ENCODE measurements around the gene FOS. TPM values are rescaled to one million over a fixed set of nuclear protein-coding genes. Genes with fewer than 3 reads are reported as not detected.
"Not testable (repeated sequence)": the region's sequence is repeated elsewhere in the genome, so short reads cannot be mapped to it uniquely, and the experiment has no call there.

Gene FOS
- total RNA-seq, 1 experiment from 2014 or later = 7.7 TPM

GRCh38 chr14:75294649-75295033 is 16.0 kb downstream of the FOS start:
- no peak for DNase-seq (ENCODE audit: low read depth)

DNA sequence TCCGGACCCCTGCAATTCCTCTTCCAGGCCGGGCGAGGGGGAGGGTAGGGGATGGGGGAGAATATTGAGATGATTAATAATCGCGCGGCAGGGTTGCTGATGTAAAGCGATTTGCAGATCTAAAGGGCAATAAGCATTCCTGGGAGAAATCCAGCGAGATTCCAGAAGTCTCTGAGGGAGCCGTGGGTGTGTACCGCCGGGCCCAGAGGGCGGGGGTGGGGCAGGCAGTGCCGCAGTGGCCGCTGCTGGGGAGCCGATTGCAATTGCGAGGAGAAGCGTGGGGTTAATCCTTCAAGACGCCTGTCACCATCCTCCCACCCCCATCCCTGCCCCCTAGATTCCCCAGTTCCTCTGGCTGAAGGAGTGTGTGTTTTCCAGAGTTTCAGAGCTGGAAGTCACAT is 16.4 kb downstream of the FOS start:
- DNase-seq (ENCODE audit: low read depth) = peak; percentile 72

GRCh38 chr14:75295491-75296345 is 17.1 kb downstream of the FOS start:
- DNase-seq (ENCODE audit: low read depth) = peak; percentile 52

- DNase-seq (ENCODE audit: low read depth) = no peak
Measured at GRCh38 chr14:75297411-75298040, 18.9 kb downstream of the FOS start.

- DNase-seq (ENCODE audit: low read depth) = no peak
Measured at GRCh38 chr14:75298187-75298965, 19.7 kb downstream of the FOS start.

GRCh38 chr14:75299059-75299458 is 20.4 kb downstream of the FOS start:
- DNase-seq (ENCODE audit: low read depth) = peak; percentile 18

DNA sequence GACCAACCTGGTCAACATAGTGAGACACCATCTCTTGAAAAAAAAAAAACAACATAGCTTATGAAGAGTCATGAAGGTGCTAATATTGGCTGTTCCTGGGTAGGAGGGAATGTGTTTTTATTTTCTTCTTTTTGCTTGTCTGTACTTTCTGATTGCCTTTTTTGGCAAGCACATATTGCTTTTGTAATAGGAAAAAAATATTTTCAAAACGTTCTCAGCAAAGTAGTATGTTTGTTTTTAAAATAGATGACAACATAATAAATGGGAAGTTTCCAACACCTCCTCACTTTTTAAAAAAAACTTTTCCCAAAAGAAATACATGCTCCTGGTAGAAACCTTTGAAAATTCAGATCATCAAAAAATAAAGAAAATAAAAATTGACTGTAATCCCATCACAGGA is 20.9 kb downstream of the FOS start:
- DNase-seq (ENCODE audit: low read depth) = no peak

DNA sequence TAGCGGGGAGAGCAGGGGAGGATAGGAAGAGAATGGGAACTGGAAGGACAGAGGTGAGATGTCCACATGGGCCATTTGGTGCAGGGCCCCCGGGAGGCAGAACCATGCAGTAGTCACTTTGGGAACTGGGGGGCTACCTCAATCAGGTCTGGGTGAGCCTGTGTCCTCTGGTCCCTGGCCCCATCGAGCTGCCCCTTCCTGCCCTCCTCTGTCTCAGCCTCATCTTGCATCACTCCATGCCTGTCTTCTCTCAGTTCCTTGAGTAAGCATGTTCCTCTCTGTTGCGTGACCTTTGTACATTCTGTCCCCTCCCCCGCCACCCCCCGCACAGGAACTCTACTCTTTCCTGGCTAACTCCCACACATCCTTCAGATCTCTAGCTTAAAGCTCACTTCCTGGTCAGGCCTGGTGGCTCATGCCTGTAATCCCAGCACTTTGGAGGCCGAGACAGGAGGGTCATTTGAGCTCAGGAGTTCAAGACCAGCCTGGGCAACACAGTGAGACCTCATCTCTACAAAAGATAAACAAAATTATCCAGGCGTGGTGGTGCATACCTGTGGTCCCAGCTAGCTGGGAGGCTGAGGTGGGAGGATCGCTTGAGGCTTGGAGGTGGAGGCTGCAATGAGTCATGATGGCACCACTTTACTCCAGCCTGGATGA is 23.2 kb downstream of the FOS start:
- no peak for DNase-seq (ENCODE audit: low read depth)

DNA sequence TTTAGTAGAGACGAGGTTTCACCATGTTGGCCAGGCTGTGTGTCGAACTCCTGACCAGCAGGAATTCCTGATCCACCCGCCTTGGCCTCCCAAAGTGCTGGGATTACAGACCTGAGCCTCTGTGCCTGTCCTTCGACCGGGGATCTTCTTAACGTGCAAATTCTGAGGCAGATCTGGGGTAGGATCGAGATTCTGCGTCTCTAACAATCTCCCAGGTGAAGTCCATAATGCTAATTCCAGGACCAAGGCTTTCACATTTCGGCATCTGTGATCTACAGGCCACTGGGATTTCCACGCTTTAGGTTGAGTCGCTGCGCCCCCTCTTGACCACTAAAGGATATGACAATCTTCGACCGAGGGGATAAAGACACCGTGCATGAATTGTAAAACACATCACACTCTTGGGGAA is 24.8 kb downstream of the FOS start:
- DNase-seq (ENCODE audit: low read depth) = peak; percentile 62

DNA sequence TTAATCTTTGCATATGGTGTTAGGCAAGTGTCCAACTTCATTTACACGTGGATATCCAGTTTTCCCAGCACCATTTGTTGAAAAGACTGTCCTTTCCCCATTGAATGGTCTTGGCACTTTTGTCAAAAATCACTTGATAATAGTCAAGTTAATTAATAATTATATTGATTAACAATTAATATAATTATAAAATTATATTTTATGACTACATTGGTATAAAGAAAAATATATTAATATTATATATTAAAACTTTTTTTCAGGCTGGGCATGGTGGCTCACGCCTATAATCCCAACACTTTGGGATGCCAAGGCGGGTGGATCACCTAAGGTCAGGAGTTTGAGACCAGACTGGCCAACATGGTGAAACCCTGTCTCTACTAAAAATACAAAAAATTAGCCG is 27.8 kb downstream of the FOS start:
- not testable (repeated sequence) for DNase-seq (ENCODE audit: low read depth)

DNA sequence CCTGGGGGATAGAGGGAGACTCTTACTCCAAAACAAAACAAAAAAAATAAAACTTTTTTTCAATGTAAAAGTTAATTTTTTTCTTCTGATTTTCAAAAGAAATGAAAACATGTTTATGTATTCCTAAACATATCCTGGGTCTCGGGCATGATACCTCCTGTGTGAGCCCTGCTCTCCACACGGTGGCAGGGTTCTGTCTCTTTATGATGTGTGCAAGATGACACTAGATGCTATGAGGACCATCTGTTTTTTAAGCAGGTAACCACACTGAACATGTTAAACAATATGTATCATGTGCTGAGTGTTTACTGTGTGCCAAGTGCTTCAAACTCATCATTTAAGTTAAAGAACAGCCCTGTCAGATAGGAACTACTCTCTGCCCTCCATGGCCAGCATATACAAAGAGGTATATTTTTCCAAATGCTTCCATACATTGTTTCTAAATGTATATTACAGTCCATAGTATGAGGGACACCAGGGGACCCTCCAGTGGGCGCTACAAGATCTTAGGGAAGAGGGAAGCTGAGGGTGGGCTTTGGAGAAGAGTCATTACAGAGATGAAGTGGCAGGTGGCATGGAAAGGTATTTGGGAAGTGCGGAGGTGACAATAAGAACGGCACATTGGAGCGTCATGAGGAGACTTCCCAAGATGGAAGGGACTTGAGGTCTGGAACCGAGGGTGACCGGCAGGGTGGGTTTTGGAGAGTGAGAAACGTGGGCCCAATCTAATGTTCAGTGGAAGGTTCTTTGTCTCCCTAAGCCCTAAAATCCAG is 28.5 kb downstream of the FOS start:
- peak; percentile 28 for DNase-seq (ENCODE audit: low read depth)

GRCh38 chr14:75307700-75308379 is 29.2 kb downstream of the FOS start:
- DNase-seq (ENCODE audit: low read depth) = peak; percentile 66

DNA sequence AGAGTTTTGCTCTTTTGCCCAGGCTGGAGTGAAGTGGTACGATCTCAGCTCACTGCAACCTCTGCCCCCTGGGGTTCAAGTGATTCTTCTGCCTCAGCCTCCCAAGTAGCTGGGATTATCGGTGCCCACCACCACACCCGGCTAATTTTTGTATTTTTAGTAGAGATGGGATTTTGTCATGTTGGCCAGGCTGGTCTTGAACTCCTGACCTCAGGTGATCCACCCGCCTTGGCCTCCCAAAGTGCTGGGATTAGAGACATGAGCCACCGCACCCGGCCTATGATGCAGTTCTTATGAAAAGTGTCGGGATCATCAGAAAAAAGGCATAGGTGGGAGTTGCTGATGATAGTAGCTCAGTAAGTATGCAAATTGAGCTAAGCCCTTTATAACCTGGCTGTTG is 30.4 kb downstream of the FOS start:
- DNase-seq (ENCODE audit: low read depth) = not testable (repeated sequence)

- DNase-seq (ENCODE audit: low read depth) = not testable (repeated sequence)
Measured at GRCh38 chr14:75309561-75309960, 30.9 kb downstream of the FOS start.

GRCh38 chr14:75310295-75311111 is 31.9 kb downstream of the FOS start:
- peak; percentile 80 for DNase-seq (ENCODE audit: low read depth)

DNA sequence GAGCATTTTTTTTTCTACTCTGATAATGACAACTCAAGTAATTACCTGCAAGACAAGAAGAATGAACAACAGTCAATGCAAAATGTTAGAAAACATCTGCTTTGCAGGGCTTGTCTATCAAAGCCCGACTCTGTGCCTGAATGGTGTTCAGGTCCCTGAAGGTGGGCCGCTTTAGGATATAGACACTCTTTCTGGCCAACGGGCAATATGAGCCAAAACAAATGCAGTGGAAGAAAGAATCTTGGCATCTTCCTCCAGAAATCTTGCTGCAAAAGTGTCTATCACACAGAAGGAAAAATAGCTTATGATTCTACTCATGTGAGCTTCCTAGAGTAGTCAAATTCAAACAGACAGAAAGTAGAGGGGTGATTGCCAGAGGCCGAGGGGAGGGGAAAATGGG is 32.7 kb downstream of the FOS start:
- DNase-seq (ENCODE audit: low read depth) = no peak

- no peak for DNase-seq (ENCODE audit: low read depth)
Measured at GRCh38 chr14:75312341-75312740, 33.7 kb downstream of the FOS start.

GRCh38 chr14:75313294-75313693 is 34.7 kb downstream of the FOS start:
- no peak for DNase-seq (ENCODE audit: low read depth)

DNA sequence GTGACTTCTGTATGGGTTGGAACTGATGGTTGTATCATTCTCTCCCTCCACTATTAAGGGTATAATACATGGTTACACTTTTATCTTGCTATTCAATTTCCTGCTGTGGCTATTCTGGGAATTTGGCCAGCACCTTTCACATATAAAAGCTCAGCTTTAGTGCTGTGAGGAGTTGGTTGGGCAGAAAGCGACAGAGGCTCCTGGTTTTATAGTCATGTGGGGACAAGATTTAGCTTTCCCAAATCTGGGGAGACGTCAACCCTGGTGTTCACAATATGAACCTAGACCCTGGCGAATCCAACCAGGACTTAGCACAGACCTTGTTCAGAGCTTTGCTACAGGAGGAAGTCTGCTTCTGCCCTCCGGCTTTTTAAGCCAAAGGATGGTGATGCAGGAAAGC is 36.5 kb downstream of the FOS start:
- DNase-seq (ENCODE audit: low read depth) = peak; percentile 60

DNA sequence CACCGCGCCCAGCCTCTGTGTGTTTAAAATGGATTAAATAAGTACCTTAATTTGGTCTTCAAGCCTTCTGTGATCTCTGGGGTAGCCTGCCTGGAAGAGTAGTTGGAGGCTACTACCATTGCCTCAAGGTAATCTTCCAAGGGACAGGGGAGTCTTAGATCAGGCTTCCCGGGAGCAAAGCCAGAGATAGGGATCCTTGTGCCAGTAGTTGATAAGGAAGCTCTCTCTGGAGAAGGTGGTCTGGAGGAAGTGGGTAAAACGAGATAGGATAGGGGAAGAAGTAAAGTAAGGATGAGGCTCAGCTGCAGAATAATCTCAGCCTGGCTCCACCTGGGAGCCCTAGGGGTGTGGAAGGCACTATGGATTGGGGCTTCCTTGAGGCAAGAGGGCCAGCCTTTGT is 38.5 kb downstream of the FOS start:
- DNase-seq (ENCODE audit: low read depth) = no peak

Data from RPMI7951 (cell line).